Head of caudate nucleus (tissue), 42 donors: Measurements from ENCODE around the gene BTBD2.

Experiments used
- DNase-seq, 42 donors: peaks; one replicate each; pipeline versions ENCODE4 v3.0.0 to v3.0.0-alpha.2; 2020 to 2021; ENCODE audit warnings: mixed read lengths in 7 of 42
- intact Hi-C: fragments of 100-400 bp; cut with DNase I; formaldehyde crosslinking; loops from one replicate; pipeline ENCODE4 v1.15.0; 2022

BTBD2 gene

GRCh38 chr19:2015608-2015950 is at the start of gene BTBD2:
Gene BTBD2 (minus strand): TSS chr19:2015714. CDS start chr19:2015703, 11 bp downstream.
- intact Hi-C loops, result loop anchor here (5.0 to 10.0 kb wide), 2 partner anchors 47 to 61 kb away; no protein-coding TSS in a partner anchor
- peak in 38 of 42 donors; percentile 30 to 84 (median 67) for DNase-seq

DNA sequence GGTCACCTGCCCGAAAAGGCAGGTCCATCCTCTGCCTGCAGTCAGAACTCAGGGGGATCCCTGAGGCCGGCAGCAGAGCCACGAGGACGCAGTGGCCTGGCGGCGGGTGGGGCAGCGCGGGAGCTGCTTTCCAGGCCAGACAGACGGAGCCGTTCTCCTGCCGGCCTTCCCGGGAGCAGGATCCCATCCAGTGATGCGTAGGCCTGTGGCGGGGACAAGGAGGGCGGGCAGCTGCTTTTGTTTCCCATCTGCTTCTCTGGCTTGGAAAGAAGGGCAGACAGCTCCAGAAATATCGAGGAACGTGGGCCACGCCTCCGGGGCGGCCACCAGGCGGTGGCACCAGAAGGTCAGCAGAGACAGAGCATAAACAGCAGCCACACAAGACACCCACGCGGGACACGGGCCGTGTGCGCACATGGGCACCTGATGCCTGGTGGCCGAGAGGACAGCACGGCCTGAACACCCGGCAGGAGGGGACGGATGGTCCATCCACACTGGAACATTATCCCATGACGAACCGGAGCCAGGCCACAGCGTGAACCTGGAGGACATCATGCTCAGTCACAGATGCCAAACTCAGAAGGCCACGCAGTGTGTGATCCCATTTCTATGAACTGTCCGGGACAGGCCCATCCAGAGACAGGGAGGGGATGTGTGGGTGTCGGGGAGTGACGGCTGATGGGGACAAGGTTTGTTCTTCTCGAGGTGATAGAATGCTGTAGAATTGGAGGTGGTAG is 49.4 kb upstream of the BTBD2 start:
- DNase-seq, result peak in 22 of 42 donors; percentile 10 to 72 (median 47)
- intact Hi-C loops, result loop anchor here (5.0 to 10.0 kb wide), 2 partner anchors 48 to 130 kb away; partner anchors contain the start of gene BTBD2

DNA sequence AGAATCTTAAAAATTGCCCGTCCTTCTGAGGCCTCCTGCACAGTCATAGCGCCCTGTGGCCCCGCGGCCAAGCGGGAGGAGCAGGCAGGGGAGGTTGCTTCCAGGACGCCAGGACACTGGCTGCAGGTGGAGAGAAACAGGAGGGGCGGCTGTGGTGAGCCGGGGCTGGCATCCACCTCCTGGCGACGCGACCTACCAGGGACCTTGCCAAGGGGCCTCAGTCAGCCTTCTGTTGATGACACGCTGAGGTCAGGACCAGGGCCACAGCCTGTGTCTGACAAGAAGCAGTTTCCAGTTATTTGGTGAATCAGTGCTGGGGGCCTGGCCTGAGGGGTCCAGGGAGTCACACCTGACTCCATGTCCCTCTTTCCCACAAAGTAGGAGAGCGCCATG is 48.9 kb upstream of the BTBD2 start:
- no peak for DNase-seq
- intact Hi-C loops, result loop anchor here (5.0 to 10.0 kb wide), 2 partner anchors 47 to 130 kb away; partner anchors contain the start of gene BTBD2

DNA sequence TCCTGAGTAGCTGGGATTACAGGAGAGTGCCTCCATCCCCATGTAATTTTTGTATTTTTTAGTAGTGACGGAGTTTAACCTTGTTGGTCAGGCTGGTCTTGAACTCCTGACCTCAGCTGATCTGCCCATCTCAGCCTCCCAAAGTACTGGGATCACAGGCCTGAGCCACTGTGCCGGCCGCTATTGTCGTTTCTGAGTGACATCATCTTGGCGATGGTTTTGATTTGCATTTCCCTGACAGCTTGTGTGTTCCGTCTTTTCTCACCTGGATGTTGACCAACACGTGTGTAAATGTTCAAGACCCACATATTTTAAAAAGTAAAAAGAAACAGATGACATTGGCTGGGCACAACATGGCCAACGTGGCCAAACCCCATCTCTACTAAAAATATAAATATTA is 48.3 kb upstream of the BTBD2 start:
- intact Hi-C loops, result loop anchor here (5.0 to 10.0 kb wide), 2 partner anchors 47 to 129 kb away; partner anchors contain the start of gene BTBD2
- no peak for DNase-seq

DNA sequence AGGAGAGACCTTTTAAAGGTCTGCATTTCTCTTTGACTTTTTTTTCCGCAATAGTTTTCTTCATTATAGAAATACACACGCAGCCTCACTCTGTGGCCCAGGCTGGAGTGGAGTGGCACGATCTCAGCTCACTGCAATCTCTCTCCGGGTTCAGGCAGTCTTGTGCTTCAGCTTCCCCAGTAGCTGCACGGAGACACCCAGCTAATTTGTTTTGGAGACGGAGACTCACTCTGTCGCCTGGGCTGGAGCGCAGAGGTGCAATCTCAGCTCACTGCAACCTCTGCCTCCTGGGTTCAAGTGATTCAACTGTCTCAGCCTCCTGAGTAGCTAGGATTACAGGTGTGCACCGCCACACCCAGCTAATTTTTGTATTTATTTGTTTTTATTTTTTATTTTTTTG is 47.3 kb upstream of the BTBD2 start:
- intact Hi-C loops, result loop anchor here (5.0 to 10.0 kb wide), 2 partner anchors 45 to 128 kb away; partner anchors contain the start of gene BTBD2
- DNase-seq, result no peak

- intact Hi-C loops, result loop anchor here (5.0 to 10.0 kb wide), 2 partner anchors 45 to 128 kb away; partner anchors contain the start of gene BTBD2
- no peak for DNase-seq
These were observed 46.8 kb upstream of the BTBD2 start for GRCh38 chr19:2062389-2062729.

DNA sequence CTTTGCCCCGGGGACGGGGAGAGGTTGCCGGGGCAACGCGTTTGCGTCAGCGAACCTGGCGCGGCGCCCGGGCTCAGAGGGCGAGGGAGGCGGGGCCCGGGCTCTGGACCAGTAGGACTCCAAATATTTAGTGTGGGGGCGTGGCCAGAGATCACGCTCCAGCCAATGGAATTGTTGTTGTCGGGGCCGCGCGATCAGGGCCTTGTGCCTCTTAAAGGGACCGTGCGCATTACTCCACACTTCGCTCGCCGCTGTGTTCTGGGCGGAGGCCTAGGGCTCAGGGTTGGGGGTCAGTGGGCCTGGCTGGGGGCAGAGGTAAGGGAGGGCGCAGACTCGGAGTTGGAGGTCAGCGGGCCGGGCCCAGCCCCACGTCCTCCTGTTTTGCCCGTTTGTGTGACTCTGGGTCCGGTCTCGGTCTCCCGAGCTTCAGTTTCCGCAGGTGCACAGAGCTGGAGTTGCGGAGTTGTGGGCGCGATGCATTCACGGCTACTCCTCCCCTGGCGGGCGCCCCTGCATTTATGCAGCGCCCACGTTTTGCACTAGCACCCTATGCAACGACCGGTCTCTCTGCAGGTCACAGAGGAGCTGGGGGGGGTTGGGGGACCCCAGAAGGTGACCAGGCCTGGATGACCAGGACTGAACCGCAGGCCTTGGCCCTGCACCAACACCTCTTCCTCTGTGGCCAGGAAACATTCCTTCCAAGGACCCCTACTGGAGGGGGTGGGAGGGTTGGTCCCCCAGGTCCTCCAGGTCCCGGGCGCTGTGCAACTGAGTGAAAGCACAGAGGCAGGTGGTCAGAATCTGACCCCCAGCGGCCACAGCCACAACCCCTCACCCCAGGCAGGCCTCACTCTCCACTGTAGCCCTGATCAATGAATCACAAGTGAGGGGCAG is 46.2 kb upstream of the BTBD2 start:
- intact Hi-C loops, result loop anchor here (5.0 to 10.0 kb wide), 2 partner anchors 44 to 127 kb away; partner anchors contain the start of gene BTBD2
- DNase-seq, result peak; percentile 98 to 100 (median 99)

DNA sequence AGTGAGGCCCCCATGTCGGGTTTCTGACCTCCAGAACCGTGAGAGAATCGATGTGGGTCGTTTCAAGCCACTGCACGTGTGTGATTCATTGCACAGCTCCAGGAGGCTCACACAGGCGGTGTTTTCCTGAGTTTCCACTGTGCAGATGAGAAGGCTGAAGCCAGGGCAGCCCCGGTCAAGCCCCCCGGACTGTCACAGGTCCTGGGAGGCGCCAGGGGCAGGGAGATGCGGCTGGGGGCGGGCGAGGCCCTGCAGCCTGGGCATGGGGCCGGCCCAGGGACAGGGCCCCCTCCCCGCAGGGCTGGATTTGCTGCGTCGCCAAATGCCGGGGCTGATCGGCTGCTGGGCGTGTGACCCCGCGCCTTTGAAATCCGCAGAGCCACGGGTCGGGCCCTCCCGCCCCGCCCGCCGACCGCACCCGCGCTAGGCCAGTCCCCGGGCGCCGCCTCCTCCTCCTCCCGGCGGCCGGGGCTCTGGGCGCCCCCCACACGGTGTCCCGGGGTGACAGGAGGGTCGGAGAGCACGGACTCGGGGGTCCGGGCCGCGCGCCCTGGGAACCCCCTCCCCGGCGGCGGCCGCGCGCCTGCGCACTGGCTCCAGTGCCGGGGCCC is 45.5 kb upstream of the BTBD2 start:
- intact Hi-C loops, result loop anchor here (5.0 to 10.0 kb wide), 2 partner anchors 44 to 126 kb away; partner anchors contain the start of gene BTBD2
- DNase-seq, result peak in 36 of 42 donors; percentile 37 to 84 (median 62)

- DNase-seq, result peak in 32 of 42 donors; percentile 12 to 81 (median 52)
- intact Hi-C loops, result loop anchor here (5.0 to 10.0 kb wide), 2 partner anchors 42 to 125 kb away; partner anchors contain the start of gene BTBD2
These were observed 44.1 kb upstream of the BTBD2 start for GRCh38 chr19:2059422-2060201.

DNA sequence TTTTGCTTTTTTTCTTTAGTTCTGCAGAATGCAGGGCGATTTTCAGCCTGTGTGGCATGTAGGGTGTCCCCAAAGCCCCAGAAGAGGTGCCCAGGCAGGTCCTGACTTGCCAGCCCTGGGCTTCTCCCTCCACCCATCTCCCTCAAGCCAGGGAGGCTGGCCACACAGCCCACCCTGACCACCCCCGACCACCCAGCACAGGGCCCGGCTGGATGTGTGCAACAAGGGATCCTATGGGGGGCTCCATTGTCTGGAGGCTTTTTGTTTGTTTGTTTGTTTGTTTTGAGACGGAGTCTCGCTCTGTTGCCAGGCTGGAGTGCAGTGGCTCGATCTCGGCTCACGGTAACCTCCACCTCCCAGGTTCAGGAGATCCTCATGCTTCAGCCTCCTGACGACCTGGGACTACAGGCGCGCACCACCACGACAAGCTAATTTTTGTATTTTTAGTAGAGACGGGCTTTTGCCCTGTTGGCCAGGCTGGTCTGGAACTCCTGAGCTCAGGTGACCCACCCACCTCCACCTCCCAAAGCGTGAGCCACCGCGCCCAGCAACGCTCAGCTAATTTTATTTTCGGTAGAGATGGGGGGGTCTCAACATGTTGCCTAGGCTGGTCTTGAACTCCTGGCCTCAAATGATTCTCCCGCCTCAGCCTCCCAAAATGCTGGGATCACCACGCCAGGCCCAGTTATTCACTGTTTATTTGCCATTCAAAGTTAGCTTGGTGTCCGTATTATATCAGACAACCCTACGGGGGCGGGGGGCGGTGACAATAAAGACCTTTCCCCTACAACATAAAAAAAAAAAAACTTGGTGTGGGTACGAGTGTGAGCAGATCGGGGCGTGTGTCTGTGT is 43.3 kb upstream of the BTBD2 start:
- no peak for DNase-seq
- intact Hi-C loops, result no loop called here

DNA sequence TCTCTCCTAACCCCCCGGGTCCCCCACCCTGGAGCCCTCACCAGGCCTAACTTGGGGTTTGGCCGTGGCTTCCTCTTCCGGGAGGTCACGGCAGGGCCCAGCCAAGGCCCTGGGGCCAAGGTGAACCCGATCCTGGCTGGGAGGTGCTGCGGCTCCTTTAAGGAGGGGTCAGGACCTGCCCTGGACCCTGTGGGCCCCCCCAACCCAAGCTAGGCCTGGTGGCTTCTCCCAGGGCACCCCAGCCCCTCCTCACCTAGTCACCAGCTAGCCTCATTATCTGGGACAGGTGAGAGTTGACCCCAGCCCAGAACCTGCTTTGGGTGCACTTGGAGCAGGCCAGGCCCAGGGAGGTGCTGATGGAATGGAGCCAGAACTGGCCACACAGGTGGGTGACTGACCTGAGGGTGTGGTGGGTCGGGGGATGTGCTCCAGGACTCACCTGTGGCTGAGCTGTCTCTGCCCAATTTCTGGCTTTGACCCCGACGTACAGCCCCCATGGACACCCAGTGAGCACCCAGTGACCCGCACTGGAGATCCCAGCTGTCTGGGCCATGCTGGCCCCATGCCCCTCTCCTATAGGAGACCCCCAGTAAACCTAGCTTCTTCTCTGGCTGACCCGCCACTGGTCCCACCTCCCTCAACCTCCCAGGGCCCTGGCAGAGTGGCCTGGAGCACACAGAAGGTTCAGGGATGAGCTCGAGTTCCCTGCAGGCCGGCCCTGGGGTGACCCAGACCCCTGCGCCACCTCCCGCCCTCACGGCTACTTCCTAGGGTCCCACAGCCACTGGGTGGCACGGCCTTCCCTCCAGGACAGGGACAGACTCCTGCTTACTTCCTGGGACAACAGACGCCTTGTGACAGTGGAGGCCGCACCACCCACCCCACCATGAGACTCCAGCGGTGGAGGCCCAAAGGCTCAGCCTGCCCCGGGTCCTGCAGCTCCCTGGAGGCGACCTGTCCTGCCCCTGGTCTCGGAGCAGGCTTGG is 42.3 kb upstream of the BTBD2 start:
- no peak for DNase-seq
- intact Hi-C loops, result no loop called here

DNA sequence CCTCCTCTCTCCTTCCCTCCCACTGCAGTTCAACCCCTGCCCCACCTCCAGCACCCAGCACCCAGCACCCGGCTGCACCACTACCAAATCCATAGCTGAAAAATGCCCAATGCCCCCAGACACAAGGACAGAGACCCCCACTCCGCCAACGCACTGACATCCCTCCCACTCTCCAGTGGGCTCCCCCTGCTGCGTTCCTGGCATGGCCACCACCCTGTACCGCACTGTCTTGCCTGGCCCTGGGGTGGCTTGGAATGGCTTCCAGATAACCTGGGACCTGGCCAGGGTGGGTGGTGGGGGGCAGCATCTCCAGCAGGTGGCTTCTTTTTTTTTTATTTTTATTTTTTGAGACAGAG is 41.3 kb upstream of the BTBD2 start:
- intact Hi-C loops, result no loop called here
- no peak for DNase-seq

DNA sequence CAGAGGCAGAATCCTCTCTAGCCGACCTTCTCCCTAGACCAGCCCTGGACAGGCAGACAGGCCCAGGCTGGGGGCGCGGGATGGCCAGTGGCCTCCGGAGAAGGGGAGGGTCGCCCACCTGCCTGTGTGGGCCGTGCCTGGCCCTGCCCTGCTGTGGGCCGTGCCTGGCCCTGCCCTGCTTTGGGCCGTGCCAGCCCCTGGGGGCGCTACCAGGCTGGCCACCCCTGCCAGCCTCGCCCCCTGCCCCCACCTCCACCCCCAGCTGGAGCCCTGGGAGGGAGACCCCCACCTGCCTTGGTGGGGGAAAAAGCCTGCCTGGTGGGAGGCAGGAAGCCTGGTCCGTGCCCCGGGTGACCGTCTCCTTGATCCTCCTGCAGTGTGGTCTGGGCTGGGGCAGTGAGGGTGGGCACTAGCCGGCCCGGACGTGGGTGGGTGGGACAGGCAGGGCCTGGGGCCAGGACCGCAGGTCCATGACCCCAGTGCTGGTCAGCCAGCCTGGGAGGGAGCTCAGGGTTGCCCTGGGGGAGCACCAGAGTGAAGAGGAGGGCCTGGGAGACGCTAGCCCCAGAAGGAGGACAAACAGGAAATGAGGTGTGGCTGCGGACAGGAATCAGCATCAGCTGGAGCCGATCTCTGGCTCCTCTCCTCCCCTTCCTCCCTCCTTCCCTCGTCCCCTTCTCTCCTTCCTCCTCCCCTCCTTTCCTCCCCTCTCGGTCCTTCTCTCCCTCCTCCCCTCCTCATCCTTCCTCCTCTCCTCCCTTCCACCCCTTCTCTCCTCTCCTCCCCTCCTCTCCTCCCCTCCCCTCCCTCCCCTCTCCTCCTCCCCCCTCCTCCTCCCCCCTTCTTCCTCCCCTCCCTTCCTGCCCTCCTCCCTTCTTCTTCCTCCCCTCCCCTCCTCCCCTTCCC is 40.7 kb upstream of the BTBD2 start:
- intact Hi-C loops, result no loop called here
- peak in 1 of 42 donors; percentile 27 for DNase-seq

DNA sequence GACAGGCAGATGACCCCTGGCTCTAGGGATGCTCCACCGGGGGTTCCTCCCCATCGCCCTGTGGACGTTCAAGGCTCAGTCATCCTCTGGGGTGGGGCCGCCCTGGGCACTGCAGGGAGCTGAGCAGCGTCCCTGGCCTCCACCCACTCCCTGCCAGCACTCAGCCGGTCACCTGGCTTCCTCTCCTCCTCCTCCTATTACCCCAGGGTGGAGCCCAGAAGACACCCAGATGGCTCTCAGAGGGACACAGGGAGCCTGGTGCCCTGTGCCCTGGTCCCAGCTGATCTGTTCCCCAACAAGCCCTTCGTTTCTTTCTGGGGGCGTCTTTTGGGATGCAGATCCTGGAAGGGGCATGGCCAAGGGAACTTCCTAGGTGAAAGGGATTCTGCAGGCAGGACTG is 39.2 kb upstream of the BTBD2 start:
- DNase-seq, result no peak
- intact Hi-C loops, result no loop called here

DNA sequence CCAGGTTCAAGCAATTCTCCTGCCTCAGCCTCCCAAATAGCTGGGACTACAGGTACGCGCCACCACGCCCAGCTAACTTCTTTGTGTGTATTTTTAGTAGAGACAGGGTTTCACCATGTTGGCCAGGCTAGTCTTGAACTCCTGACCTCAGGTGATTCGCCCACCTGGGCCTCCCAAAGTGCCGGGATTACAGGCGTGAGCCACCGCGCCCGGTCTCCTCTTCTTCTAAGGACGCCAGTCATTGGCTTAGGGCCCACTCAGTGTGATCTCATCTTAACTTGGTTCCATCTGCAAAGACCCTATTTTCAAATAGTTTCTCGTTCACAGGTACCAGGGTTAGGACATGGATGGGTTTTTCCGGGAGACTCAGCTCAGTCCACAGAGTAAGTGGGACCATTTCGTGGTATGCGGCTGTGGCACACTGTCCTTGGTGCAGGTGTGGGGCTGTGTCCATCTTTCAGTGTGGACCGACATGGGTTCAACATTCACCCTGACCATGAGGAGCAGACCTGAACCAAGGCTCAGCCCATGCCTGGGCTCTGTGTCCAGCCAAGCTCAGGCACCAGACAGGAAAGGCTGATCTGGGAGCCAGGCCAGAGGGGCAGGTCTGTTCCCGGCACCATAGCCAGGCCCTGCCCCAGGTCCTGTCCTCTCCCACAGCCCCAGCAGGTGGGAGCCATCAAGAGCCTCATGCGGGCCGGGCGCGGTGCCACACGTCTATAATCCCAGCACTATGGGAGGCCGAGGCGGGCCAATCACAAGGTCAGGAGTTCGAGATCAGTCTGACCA is 38.3 kb upstream of the BTBD2 start:
- intact Hi-C loops, result no loop called here
- DNase-seq, result no peak
